Adrenal gland (tissue), 5 donors: ENCODE results near the gene MST1R.

Source experiments
- CTCF ChIP-seq, 6 experiments: fragments of 450-650 bp in 4 of 6; fragments of 200-600 bp in 2 of 6; sonication (generic) in 1 of 6; IDR thresholded peaks; 1 replicate in 5 of 6; 2 replicates in 1 of 6; pipeline versions ENCODE4 v1.5.1 to v1.8.0; 2016 to 2021; ENCODE audit warnings: antibody characterized with exemption in 6 of 6, mild to moderate bottlenecking in 2 of 6, moderate library complexity in 1 of 6
- POLR2A ChIP-seq, 2 donors: fragments of 450-650 bp; IDR thresholded peaks; one replicate each; pipeline ENCODE4 v1.6.1; 2017; ENCODE audit warnings: antibody characterized with exemption in 2 of 2, mild to moderate bottlenecking in 2 of 2, moderate library complexity in 1 of 2
- donor health status: DM: no; HTN: no; CAD: no.

GRCh38 chr3:49895791-49896190 is 7.9 kb downstream of the MST1R start:
- TF ChIP-seq CTCF (IDR thresholded peaks at IDR 0.05) (no peak), POLR2A (IDR thresholded peaks at IDR 0.05) (no peak)
